Type B pancreatic cell (in vitro differentiated cells): ENCODE measurements around the gene MTF2. TPM values are rescaled to one million over a fixed set of nuclear protein-coding genes. Genes with fewer than 3 reads are reported as not detected.
A peak's percentile ranks its signal among the peaks of the same experiment; 100 is the strongest.

ENCODE experiments used
- DNase-seq: peaks from one replicate; pipeline ENCODE4 v3.0.0; 2021; ENCODE audit warnings: mixed read lengths; ENCODE audit not compliant: unreplicated experiment; ENCODE audit errors: extremely low spot score
- H3K27ac Mint-ChIP-seq: 2 replicates; pipeline ENCODE4 v1.8.0; 2021; ENCODE audit warnings: mild to moderate bottlenecking, mixed read lengths
- H3K27me3 Mint-ChIP-seq: 2 replicates; pipeline ENCODE4 v1.8.0; 2021; ENCODE audit warnings: mixed read lengths
- H3K36me3 Mint-ChIP-seq: 2 replicates; pipeline ENCODE4 v1.8.0; 2021; ENCODE audit warnings: mixed read lengths
- H3K4me1 Mint-ChIP-seq: one replicate; pipeline ENCODE4 v1.8.0; 2021; ENCODE audit warnings: mixed read lengths; ENCODE audit not compliant: unreplicated experiment
- H3K4me3 Mint-ChIP-seq: 2 replicates; pipeline ENCODE4 v1.8.0; 2021; ENCODE audit warnings: mild to moderate bottlenecking, mixed read lengths
- H3K9me3 Mint-ChIP-seq: 2 replicates; pipeline ENCODE4 v1.8.0; 2021; ENCODE audit warnings: mixed read lengths
- total RNA-seq: library from RNA; stranded (reverse); gene quantifications from 2 replicates; pipeline ENCODE4 v1.2.1, GENCODE V29; 2021; ENCODE audit warnings: low replicate concordance
- TF ChIP-seq, protein P1 (sequence below): fragments of 200-600 bp; sonication (generic); conservative IDR thresholded peaks from 2 replicates; pipeline ENCODE4 v1.5.0; 2021; ENCODE audit warnings: antibody characterized with exemption, mild to moderate bottlenecking

MTF2 gene
- total RNA-seq, 1 donor from 2014 or later = 67.8 TPM

DNA sequence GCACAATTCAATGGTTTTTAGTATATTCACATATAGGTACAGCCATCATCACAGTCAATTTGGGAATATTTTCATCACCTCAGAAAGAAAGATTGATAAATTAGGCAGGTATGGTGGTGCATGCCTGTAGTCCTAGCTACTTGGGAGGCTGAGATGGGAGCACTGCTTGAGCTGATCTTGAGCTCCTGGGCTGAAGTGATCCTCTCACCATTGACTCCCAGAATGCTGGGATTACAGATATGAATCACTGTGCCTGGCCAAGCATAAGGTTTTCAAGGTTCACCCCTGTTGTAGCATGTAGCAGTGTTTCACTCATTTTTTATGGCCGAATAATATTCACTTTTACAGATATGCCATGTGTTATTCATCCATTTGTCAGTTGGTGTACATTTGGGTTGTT, 44.7 kb upstream of the MTF2 start:
- no peaks in the 10 kb centered on the region for H3K4me1 Mint-ChIP-seq
- TF ChIP-seq, protein P1, sequence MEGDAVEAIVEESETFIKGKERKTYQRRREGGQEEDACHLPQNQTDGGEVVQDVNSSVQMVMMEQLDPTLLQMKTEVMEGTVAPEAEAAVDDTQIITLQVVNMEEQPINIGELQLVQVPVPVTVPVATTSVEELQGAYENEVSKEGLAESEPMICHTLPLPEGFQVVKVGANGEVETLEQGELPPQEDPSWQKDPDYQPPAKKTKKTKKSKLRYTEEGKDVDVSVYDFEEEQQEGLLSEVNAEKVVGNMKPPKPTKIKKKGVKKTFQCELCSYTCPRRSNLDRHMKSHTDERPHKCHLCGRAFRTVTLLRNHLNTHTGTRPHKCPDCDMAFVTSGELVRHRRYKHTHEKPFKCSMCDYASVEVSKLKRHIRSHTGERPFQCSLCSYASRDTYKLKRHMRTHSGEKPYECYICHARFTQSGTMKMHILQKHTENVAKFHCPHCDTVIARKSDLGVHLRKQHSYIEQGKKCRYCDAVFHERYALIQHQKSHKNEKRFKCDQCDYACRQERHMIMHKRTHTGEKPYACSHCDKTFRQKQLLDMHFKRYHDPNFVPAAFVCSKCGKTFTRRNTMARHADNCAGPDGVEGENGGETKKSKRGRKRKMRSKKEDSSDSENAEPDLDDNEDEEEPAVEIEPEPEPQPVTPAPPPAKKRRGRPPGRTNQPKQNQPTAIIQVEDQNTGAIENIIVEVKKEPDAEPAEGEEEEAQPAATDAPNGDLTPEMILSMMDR = no peak
- H3K4me3 Mint-ChIP-seq = no peak overlapping the region
- no peak overlapping the region for H3K27ac Mint-ChIP-seq
- no peaks in the 10 kb centered on the region for H3K36me3 Mint-ChIP-seq
- DNase-seq = no peak
- no peaks in the 10 kb centered on the region for H3K27me3 Mint-ChIP-seq
- H3K9me3 Mint-ChIP-seq = no peaks in the 10 kb centered on the region

DNA sequence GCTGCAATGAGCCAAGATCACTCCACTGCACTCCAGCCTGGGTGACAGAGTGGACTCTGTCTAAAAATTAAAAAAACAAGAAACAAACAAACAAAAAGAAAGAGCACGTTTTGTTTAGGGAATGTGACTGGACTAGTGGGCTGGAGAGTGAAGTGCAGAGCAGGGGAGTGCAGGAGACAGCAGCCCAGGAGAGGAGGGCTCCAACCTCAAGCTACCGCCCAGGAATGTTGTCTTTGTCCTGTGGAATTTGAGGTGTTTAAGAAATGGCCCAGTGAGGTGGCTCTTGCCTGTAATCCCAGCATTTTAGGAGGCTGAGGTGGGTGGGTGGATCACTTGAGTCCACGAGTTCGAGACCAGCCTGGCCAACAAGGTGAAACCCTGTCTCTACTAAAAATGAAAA, 42.4 kb upstream of the MTF2 start:
- H3K27me3 Mint-ChIP-seq = no peaks in the 10 kb centered on the region
- no peaks in the 10 kb centered on the region for H3K4me1 Mint-ChIP-seq
- no peaks in the 10 kb centered on the region for H3K9me3 Mint-ChIP-seq
- no peaks in the 10 kb centered on the region for H3K36me3 Mint-ChIP-seq
- no peak for DNase-seq
- H3K4me3 Mint-ChIP-seq = no peak overlapping the region
- TF ChIP-seq, protein P1 = peak; percentile 20
- no peak overlapping the region for H3K27ac Mint-ChIP-seq

DNA sequence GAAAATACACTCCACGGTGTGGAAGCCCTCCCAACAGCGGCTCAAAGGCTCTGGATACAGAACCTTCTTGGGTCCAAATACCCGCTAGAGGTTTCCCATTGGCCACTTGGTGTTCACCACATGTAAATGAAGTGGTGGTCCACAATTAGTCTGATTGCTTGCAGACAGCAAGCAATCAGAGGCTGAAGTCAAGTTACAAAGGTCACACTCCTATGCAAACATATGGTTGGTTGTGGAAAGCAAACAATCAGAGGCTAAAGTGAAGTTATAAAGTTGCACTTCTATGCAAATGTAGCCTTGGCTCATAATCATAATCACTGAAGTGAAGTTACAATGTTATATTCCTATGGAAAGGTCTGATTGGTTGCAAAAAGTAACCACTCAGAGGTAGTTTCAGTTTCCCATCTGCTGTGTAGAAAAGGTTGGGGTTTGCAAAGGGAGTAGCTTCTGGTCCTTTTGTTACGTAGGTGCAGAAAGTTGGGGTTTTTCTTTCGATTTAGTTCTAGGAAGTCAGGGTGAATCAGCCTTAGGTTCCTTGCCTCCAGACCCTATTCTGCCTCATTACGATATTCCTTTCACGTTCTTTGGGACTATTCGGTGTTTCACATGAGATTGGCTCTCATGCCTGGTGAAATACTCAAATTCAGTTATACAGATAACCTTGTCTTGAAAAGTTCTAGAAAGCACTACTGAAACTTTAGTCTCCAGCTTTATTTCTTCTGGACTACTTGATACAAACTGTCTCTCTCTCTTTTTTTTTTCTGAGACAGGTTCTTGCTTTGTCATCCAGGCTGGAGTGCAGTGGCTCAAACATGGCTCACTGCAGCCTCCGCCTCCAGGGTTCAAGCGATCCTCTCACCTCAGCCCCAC, 36.7 kb upstream of the MTF2 start:
- H3K4me3 Mint-ChIP-seq = no peak overlapping the region
- no peaks in the 10 kb centered on the region for H3K9me3 Mint-ChIP-seq
- H3K36me3 Mint-ChIP-seq = no peaks in the 10 kb centered on the region
- TF ChIP-seq, protein P1 = no peak
- H3K4me1 Mint-ChIP-seq = no peaks in the 10 kb centered on the region
- DNase-seq = no peak
- no peak overlapping the region for H3K27ac Mint-ChIP-seq
- H3K27me3 Mint-ChIP-seq = no peaks in the 10 kb centered on the region

DNA sequence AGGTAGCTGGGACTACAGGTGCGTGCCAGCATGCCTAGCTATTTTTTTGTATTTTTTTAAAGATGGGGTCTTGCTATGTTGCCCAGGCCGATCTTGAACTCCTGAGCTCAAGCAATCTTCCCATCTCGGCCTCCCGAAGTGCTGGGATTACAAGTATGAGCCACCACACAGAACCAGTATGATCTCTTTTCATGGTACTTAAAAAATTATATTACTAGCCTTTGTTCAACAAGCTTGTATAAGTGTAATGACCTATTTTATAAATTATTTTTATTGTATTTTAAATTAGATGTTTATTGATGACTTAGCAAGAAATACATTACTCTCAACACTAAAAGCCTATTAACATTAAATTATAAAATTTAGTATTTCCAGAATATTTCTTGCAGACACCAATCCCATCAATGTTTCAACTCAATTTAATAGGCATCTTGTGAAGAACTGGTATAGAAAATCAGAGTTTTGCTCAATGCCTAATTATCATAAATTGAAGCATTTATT, 36.0 kb upstream of the MTF2 start:
- no peaks in the 10 kb centered on the region for H3K9me3 Mint-ChIP-seq
- H3K27ac Mint-ChIP-seq = no peak overlapping the region
- no peaks in the 10 kb centered on the region for H3K36me3 Mint-ChIP-seq
- H3K4me1 Mint-ChIP-seq = no peaks in the 10 kb centered on the region
- H3K4me3 Mint-ChIP-seq = no peak overlapping the region
- no peaks in the 10 kb centered on the region for H3K27me3 Mint-ChIP-seq
- TF ChIP-seq, protein P1 = no peak
- no peak for DNase-seq

DNA sequence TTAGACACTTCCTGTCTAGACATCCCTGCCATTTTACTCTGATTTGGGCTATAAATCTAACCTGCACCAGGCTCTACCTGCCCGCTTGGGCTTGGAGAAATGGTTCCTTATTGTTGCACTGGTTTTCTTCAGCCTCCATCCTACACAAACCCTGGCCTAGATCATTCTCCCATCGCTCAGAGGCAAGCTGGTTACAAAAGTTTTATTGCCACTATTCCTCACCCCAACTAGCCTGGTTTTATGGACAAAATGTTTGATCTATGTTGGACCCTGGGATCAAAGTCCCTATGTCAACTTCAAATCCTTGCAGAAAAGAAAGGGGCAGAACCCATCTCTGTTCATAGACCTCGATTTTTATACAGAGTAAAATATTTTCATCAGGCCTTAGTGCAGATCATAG, 31.5 kb upstream of the MTF2 start:
- TF ChIP-seq, protein P1 = no peak
- H3K27ac Mint-ChIP-seq = no peak overlapping the region
- H3K4me1 Mint-ChIP-seq = no peaks in the 10 kb centered on the region
- no peak for DNase-seq
- H3K27me3 Mint-ChIP-seq = peaks cover 5% of the 10 kb centered on the region
- H3K4me3 Mint-ChIP-seq = no peak overlapping the region
- H3K36me3 Mint-ChIP-seq = no peaks in the 10 kb centered on the region
- H3K9me3 Mint-ChIP-seq = no peaks in the 10 kb centered on the region
